ENCODE measurements around the gene STK39.

DNA sequence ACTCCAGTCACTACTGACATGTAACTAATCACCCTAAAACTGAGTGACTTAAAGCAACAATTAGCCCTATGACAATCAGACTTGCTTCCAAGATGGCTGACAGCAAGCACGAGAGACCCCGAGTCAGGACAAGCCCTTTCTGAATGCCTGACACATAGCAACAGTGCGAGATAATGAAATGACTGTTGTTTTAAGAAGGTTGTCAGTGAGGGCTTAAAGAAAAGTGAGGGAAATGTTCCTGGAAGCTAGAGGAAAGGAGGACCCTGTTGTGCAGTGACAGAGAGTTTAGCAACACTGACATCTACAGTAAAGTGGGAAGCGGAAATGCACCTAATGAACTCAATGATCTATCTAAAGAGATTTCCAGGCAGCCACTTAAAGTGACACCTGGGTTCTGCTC is 163.1 kb downstream of the STK39 start:
- TF ChIP-seq, protein P1, sequence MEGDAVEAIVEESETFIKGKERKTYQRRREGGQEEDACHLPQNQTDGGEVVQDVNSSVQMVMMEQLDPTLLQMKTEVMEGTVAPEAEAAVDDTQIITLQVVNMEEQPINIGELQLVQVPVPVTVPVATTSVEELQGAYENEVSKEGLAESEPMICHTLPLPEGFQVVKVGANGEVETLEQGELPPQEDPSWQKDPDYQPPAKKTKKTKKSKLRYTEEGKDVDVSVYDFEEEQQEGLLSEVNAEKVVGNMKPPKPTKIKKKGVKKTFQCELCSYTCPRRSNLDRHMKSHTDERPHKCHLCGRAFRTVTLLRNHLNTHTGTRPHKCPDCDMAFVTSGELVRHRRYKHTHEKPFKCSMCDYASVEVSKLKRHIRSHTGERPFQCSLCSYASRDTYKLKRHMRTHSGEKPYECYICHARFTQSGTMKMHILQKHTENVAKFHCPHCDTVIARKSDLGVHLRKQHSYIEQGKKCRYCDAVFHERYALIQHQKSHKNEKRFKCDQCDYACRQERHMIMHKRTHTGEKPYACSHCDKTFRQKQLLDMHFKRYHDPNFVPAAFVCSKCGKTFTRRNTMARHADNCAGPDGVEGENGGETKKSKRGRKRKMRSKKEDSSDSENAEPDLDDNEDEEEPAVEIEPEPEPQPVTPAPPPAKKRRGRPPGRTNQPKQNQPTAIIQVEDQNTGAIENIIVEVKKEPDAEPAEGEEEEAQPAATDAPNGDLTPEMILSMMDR (IDR thresholded peaks at IDR 0.05; ENCODE audit: borderline replicate concordance, extremely low read depth, low read length, poor library complexity, severe bottlenecking), result no peak
- no peak for TF ChIP-seq EZH2 (IDR thresholded peaks at IDR 0.05; ENCODE audit: borderline replicate concordance, low read depth, low read length, severe bottlenecking)
